Measurements from ENCODE around the gene JCHAIN.
"Not testable (repeated sequence)": the region's sequence is repeated elsewhere in the genome, so short reads cannot be mapped to it uniquely, and the experiment has no call there.

JCHAIN gene

GRCh38 chr4:70687821-70688794, 21.8 kb upstream of the JCHAIN start, which contains the start of gene UTP3:
Gene UTP3, plus strand, starts transcription at chr4:70688532. Its CDS starts 146 bp downstream, at chr4:70688678.
- peak; percentile 94 for DNase-seq

DNA sequence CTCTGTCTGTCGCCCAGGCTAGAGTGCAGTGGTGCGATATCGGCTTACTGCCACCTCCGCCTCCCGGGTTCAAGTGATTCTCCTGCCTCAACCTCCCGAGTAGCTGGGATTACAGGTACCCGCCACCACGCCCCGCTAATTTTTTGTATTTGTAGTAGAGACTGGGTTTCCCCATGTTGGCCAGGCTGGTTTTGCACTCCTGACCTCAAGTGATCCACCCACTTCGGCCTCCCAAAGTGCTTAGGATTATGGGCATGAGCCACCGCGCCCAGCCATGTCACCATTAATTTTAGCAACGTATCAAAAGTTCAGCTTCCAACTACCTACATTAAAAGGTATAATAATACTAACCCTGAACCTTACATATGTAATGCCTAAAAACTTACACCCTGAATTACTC, 21.1 kb upstream of the JCHAIN start:
- no peak for DNase-seq

DNA sequence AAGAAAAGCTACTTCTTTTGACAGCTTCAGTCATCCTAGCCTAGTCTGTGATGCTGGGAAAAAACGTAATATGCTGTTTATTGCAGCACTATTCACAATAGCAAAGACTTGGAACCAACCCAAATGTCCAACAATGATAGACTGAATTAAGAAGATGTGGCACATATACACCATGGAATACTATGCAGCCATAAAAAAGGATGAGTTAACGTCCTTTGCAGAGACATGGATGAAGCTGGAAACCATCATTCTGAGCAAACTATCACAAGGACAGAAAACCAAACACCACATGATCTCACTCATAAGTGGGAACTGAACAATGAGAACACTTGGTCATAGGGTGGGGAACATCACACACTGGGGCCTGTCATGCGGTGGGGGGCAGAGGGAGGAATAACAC, 15.8 kb upstream of the JCHAIN start:
- not testable (repeated sequence) for DNase-seq

- DNase-seq, result no peak
Observed at GRCh38 chr4:70681704-70682103, 15.4 kb upstream of the JCHAIN start.

- no peak for DNase-seq
Observed at GRCh38 chr4:70680934-70681333, 14.6 kb upstream of the JCHAIN start.

DNA sequence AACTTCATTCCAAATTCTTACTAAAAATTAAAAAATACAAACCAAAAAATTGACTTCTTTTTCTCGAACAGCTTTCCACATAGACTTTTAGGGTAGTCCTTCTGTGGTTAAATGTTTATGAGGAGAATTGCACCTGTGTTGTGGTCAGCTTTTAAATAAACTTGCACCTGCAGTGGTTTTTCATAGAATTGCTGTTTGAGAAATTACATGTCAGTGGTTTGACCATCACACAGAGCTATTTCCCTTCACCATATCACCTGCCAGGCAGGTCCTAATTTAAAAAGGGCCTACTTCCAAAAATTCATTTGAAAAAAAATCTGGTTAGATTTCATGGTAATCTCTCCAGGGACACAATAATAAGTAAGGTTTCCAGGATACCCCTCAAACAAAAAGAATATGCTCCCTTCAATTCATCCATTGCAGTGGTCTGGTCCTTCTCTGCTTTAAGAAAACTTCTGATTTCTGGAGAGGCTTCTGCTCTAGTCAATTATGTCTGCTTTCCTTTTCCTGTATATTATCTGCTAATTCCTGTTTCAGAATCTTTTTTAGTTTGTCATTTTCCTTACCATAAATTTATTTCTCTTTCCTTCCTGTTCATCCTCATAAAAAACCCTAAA, 12.2 kb upstream of the JCHAIN start:
- DNase-seq, result no peak

DNA sequence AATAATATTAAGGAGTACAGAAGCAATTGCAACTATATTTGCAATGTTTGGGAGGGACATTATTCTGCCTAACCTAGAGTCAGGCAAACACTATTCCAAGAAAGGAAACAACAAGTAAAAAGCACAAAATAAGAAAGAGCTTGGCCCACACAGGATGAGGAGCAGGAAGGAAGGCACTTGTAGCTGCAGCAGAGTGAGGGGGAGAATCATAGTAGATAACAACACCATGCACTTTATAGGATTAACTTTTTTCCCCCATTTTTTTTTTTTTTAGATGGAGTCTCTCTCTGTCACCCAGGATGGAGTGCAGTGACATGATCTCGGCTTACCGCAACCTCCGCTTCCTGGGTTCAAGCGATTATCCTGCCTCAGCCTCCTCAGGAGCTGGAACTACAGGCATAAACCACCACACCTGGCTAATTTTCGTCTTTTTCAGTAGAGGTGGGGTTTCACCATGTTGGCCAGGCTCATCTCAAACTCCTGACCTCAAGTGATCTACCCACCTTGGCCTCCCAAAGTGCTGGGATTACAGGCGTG, 10.3 kb upstream of the JCHAIN start:
- no peak for DNase-seq

DNA sequence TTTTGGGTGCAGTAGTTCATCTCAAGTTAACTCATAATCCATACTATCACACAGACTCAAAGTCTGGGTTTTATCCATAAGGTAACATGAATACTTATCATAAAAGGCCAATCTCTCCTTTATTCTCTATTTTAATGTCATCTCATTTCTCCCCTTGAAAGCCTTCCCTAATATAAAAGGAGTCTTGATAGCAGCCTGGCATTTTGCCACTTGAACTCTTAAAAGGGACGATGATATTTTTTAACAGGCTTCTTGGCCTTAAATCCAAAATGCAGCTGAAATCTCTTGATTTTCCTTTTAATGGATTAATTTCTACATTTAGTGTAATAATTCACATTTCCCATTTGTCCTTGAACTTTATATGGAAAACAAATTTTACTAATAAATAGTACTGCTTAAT, 8.4 kb upstream of the JCHAIN start:
- DNase-seq, result no peak

- DNase-seq, result no peak
Observed at GRCh38 chr4:70674191-70674590, 7.9 kb upstream of the JCHAIN start.

GRCh38 chr4:70671091-70671490, 4.8 kb upstream of the JCHAIN start:
- DNase-seq, result no peak

- no peak for DNase-seq
Observed at GRCh38 chr4:70670332-70671014, 4.2 kb upstream of the JCHAIN start.

DNA sequence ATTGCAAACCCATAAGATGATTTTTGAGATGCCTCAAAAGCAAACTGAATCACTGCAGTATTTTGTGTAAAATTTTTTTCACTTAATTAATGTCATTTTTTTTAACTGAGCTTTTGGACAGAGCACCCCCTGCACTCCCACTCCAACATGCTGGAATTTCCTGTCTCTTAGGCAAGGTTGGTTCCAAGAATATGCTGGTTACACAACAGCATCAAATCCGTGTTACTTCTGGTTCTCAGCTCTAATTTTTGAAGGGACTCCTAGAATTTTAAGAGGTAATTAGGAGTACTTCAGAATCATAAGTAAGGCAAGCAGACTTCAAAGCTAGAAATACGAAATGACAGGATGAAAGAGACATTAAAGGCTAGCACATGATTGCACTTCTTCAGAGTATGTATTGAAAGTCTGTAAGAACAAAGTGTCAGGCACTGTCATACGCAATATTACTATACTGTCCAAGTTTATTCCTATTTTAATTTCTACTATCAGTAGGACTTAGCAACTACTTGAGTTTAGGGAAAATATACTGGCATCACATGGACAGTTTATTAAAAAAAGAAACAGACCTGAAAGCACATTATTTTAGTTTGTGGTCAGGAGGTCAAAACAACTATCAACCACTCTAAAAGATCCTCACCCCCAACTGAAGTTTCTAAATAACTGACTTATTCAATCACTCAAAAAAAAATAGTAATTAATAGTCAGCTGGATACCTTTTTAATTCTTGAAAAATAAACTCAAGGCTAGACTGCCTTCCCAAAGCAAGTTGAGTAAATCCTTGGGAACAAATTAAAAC, 1.6 kb upstream of the JCHAIN start:
- DNase-seq, result no peak

GRCh38 chr4:70661309-70661922, 4.9 kb downstream of the JCHAIN start:
- not testable (repeated sequence) for DNase-seq

DNA sequence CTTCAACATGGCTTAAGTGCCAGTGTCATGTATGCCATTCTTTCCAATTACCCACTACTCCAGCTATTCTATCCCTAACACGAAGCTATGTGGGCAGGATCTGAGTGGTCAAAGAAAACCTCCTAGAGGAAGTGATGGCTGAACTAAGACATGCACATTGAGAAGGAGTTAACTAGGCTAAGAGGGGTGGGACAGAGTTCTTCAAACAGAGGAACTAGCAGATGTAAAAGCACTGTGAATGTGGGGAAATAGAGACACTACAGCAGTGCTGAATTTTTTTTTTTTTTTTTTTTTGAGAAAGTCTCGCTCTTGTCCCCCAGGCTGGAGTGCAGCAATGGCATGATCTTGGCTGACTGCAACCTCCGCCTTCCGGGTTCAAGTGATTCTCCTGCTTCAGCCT, 6.2 kb downstream of the JCHAIN start:
- no peak for DNase-seq

GRCh38 chr4:70658418-70658817, 7.9 kb downstream of the JCHAIN start:
- no peak for DNase-seq

GRCh38 chr4:70657326-70657725, 9.0 kb downstream of the JCHAIN start:
- no peak for DNase-seq

GRCh38 chr4:70654605-70655011, 11.7 kb downstream of the JCHAIN start:
- DNase-seq, result no peak

GRCh38 chr4:70651864-70652506, 14.3 kb downstream of the JCHAIN start:
- DNase-seq, result peak; percentile 10

- not testable (repeated sequence) for DNase-seq
Observed at GRCh38 chr4:70650741-70651140, 15.6 kb downstream of the JCHAIN start.

DNA sequence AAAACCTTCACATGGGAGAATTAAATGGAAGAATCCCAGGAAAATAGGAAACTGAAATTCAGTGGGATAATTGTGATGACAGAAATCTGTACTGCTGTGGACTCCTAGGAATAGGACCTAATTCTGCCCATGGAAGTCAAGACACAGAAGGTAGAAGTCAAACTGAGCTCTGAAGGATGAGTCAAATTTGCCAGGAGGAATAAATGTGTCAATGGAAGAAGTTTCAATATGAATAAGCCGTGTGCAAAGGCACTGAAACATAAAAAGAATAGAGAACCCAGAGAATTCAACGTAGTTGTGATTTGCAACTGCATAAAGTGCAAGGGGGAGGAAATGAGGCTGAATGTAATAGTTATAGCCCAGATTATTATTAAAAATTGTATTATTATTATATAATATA, 26.1 kb downstream of the JCHAIN start:
- DNase-seq, result no peak

GRCh38 chr4:70637239-70637913, 28.9 kb downstream of the JCHAIN start:
- DNase-seq, result no peak

Data from NCI-H69 (cell line).